ENCODE measurements around the gene IL2RA.
"Not testable (repeated sequence)": the region's sequence is repeated elsewhere in the genome, so short reads cannot be mapped to it uniquely, and the experiment has no call there.

Gene IL2RA

GRCh38 chr10:6012121-6012905, 49.9 kb downstream of the IL2RA start:
- H3K27me3 Mint-ChIP-seq: no peaks in the 10 kb centered on the region
- peak overlapping the region; percentile 74 for H3K27ac Mint-ChIP-seq
- H3K4me1 Mint-ChIP-seq (ENCODE audit: low read depth): peaks cover 69% of the 10 kb centered on the region
- H3K36me3 Mint-ChIP-seq (ENCODE audit: low read depth): peaks cover 66% of the 10 kb centered on the region
- H3K9me3 Mint-ChIP-seq: no peaks in the 10 kb centered on the region
- H3K4me3 Mint-ChIP-seq: no peak overlapping the region
- DNase-seq: no peak

GRCh38 chr10:6011558-6011957, 50.6 kb downstream of the IL2RA start:
- H3K27ac Mint-ChIP-seq: peak overlapping the region; percentile 74
- no peaks in the 10 kb centered on the region for H3K27me3 Mint-ChIP-seq
- H3K36me3 Mint-ChIP-seq (ENCODE audit: low read depth): peaks cover 58% of the 10 kb centered on the region
- peaks cover 63% of the 10 kb centered on the region for H3K4me1 Mint-ChIP-seq (ENCODE audit: low read depth)
- H3K4me3 Mint-ChIP-seq: no peak overlapping the region
- H3K9me3 Mint-ChIP-seq: no peaks in the 10 kb centered on the region
- DNase-seq: no peak

GRCh38 chr10:6010569-6010968, 51.6 kb downstream of the IL2RA start:
- DNase-seq: no peak
- Mint-ChIP-seq H3K4me3 (no peak overlapping the region), H3K9me3 (no peaks in the 10 kb centered on the region), H3K4me1 (ENCODE audit: low read depth) (peaks cover 55% of the 10 kb centered on the region), H3K27me3 (no peaks in the 10 kb centered on the region), H3K36me3 (ENCODE audit: low read depth) (peaks cover 48% of the 10 kb centered on the region), H3K27ac (no peak overlapping the region)

GRCh38 chr10:6009961-6010360, 52.2 kb downstream of the IL2RA start:
- DNase-seq: no peak
- Mint-ChIP-seq H3K4me3 (no peak overlapping the region), H3K4me1 (ENCODE audit: low read depth) (peaks cover 49% of the 10 kb centered on the region), H3K36me3 (ENCODE audit: low read depth) (peaks cover 42% of the 10 kb centered on the region), H3K27me3 (peaks cover 6% of the 10 kb centered on the region), H3K27ac (peak overlapping the region; percentile 81), H3K9me3 (no peaks in the 10 kb centered on the region)

- Mint-ChIP-seq H3K4me1 (ENCODE audit: low read depth) (peaks cover 42% of the 10 kb centered on the region), H3K9me3 (no peaks in the 10 kb centered on the region), H3K27me3 (peaks cover 7% of the 10 kb centered on the region), H3K27ac (peak overlapping the region; percentile 81), H3K36me3 (ENCODE audit: low read depth) (peaks cover 34% of the 10 kb centered on the region), H3K4me3 (no peak overlapping the region)
- DNase-seq: no peak
These were observed 53.0 kb downstream of the IL2RA start for GRCh38 chr10:6009150-6009549.

GRCh38 chr10:6008497-6009142, 53.5 kb downstream of the IL2RA start:
- Mint-ChIP-seq H3K4me1 (ENCODE audit: low read depth) (peaks cover 41% of the 10 kb centered on the region), H3K36me3 (ENCODE audit: low read depth) (peaks cover 29% of the 10 kb centered on the region), H3K9me3 (no peaks in the 10 kb centered on the region), H3K27me3 (peaks cover 7% of the 10 kb centered on the region), H3K27ac (peak overlapping the region; percentile 81), H3K4me3 (no peak overlapping the region)
- no peak for DNase-seq

- H3K36me3 Mint-ChIP-seq (ENCODE audit: low read depth): peaks cover 14% of the 10 kb centered on the region
- H3K27ac Mint-ChIP-seq: no peak overlapping the region
- H3K27me3 Mint-ChIP-seq: peaks cover 7% of the 10 kb centered on the region
- peaks cover 44% of the 10 kb centered on the region for H3K4me1 Mint-ChIP-seq (ENCODE audit: low read depth)
- no peak overlapping the region for H3K4me3 Mint-ChIP-seq
- no peaks in the 10 kb centered on the region for H3K9me3 Mint-ChIP-seq
- DNase-seq: no peak
These were observed 55.2 kb downstream of the IL2RA start for GRCh38 chr10:6006991-6007390.

GRCh38 chr10:6006546-6006945, 55.6 kb downstream of the IL2RA start:
- Mint-ChIP-seq H3K4me1 (ENCODE audit: low read depth) (peaks cover 43% of the 10 kb centered on the region), H3K27ac (no peak overlapping the region), H3K27me3 (peaks cover 7% of the 10 kb centered on the region), H3K4me3 (no peak overlapping the region), H3K9me3 (no peaks in the 10 kb centered on the region), H3K36me3 (ENCODE audit: low read depth) (peaks cover 9% of the 10 kb centered on the region)
- DNase-seq: no peak

- Mint-ChIP-seq H3K4me1 (ENCODE audit: low read depth) (peaks cover 40% of the 10 kb centered on the region), H3K9me3 (no peaks in the 10 kb centered on the region), H3K4me3 (no peak overlapping the region), H3K27ac (no peak overlapping the region), H3K27me3 (peaks cover 7% of the 10 kb centered on the region), H3K36me3 (ENCODE audit: low read depth) (peaks cover 3% of the 10 kb centered on the region)
- DNase-seq: no peak
These were observed 56.2 kb downstream of the IL2RA start for GRCh38 chr10:6005856-6006395.

- not testable (repeated sequence) for H3K9me3 Mint-ChIP-seq
These were observed 56.9 kb downstream of the IL2RA start for GRCh38 chr10:6005161-6005804.

GRCh38 chr10:6002809-6003510, 59.2 kb downstream of the IL2RA start:
- no peak overlapping the region for H3K4me3 Mint-ChIP-seq
- no peaks in the 10 kb centered on the region for H3K36me3 Mint-ChIP-seq (ENCODE audit: low read depth)
- peak overlapping the region; percentile 85 for H3K27ac Mint-ChIP-seq

More at GRCh38 chr10:6005161-6005804, 56.9 kb downstream of the IL2RA start:
- not testable (repeated sequence) for H3K27ac Mint-ChIP-seq; H3K27me3 Mint-ChIP-seq; DNase-seq; H3K36me3 Mint-ChIP-seq (ENCODE audit: low read depth); H3K4me3 Mint-ChIP-seq
- peaks cover 39% of the 10 kb centered on the region for H3K4me1 Mint-ChIP-seq (ENCODE audit: low read depth)

GRCh38 chr10:5999440-6000165, 62.6 kb downstream of the IL2RA start:
- Mint-ChIP-seq H3K27ac (no peak overlapping the region), H3K27me3 (peaks cover 6% of the 10 kb centered on the region), H3K9me3 (no peaks in the 10 kb centered on the region), H3K4me1 (ENCODE audit: low read depth) (peaks cover 23% of the 10 kb centered on the region), H3K36me3 (ENCODE audit: low read depth) (no peaks in the 10 kb centered on the region), H3K4me3 (no peak overlapping the region)
- no peak for DNase-seq

More at GRCh38 chr10:6002809-6003510, 59.2 kb downstream of the IL2RA start:
- peaks cover 7% of the 10 kb centered on the region for H3K27me3 Mint-ChIP-seq
- peaks cover 23% of the 10 kb centered on the region for H3K4me1 Mint-ChIP-seq (ENCODE audit: low read depth)
- no peak for DNase-seq
- H3K9me3 Mint-ChIP-seq: no peaks in the 10 kb centered on the region

GRCh38 chr10:5996696-5997095, 65.5 kb downstream of the IL2RA start:
- Mint-ChIP-seq H3K4me1 (ENCODE audit: low read depth) (peaks cover 5% of the 10 kb centered on the region), H3K9me3 (peaks cover 8% of the 10 kb centered on the region), H3K4me3 (no peak overlapping the region), H3K27ac (no peak overlapping the region), H3K36me3 (ENCODE audit: low read depth) (no peaks in the 10 kb centered on the region), H3K27me3 (peaks cover 6% of the 10 kb centered on the region)
- no peak for DNase-seq

- Mint-ChIP-seq H3K4me3 (no peak overlapping the region), H3K9me3 (peaks cover 14% of the 10 kb centered on the region), H3K36me3 (ENCODE audit: low read depth) (no peaks in the 10 kb centered on the region), H3K4me1 (ENCODE audit: low read depth) (peaks cover 8% of the 10 kb centered on the region), H3K27ac (no peak overlapping the region), H3K27me3 (peaks cover under 1% of the 10 kb centered on the region)
- DNase-seq: no peak
These were observed 69.8 kb downstream of the IL2RA start for GRCh38 chr10:5992398-5992797.
